Ovary (tissue), 3 donors: ENCODE measurements around the gene PGAM2.

Experiments
- EP300 ChIP-seq: sonication (generic); formaldehyde crosslinking; IDR thresholded peaks from one replicate; pipeline ENCODE4 v1.6.1; 2017; ENCODE audit warnings: antibody characterized with exemption
- POLR2A ChIP-seq: fragments of 450-650 bp; IDR thresholded peaks from one replicate; pipeline ENCODE4 v1.6.1; 2017; ENCODE audit warnings: antibody characterized with exemption, mild to moderate bottlenecking, moderate library complexity
- TF ChIP-seq, protein P1 (sequence below), 3 donors: fragments of 450-650 bp in 2 of 3; fragments of 200-600 bp in 1 of 3; IDR thresholded peaks; one replicate each; pipeline versions ENCODE4 v1.5.1 to v1.8.0; 2016 to 2022; ENCODE audit warnings: antibody characterized with exemption in 3 of 3, mild to moderate bottlenecking in 1 of 3
- donor health status: DM: no; HTN: no; CAD: no.

DNA sequence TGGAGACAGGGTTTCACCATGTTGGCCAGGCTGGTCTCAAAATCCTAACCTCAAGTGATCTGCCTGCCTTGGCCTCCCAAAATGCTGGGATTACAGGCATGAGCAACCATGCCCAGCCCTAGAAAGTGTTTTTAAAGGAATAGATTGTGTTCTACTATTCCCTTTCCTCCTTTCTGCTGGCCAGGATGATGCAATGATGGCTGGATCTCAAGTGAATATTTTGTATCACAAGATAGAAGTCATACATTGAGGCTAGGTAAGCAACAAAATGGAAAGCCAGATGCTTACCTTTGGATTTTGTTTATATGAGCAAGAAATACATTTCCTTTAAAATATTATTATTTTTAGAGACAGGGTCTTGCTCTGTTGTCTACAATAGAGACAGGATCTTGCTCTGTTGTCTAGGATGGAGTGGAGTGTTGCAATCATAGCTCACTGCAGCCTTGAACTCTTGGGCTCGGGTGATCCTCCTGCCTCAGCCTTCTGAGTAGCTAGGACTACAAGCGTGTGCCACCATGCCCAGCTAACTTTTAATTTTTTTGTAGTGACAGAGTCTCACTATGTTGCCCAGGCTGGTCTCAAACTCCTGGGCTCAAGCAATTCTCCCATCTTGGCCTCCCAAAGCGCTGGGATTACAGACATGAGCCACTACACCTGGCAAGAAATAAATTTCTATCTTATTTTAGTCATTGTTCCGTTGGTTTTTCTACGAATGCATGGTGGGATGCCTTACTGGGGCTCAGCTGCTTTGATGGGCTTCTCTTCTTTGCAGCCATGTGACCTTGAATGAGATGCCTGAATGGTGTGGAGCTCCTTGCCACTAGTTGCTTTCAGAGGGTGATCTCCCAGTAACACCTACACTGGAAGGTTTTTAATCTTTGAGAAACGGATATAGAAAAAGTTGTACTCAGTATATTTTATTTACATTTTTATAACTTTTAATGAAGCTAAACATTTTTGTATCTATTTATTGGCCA lies 33.0 kb upstream of the PGAM2 start:
- TF ChIP-seq POLR2A: no peak
- TF ChIP-seq, protein P1, sequence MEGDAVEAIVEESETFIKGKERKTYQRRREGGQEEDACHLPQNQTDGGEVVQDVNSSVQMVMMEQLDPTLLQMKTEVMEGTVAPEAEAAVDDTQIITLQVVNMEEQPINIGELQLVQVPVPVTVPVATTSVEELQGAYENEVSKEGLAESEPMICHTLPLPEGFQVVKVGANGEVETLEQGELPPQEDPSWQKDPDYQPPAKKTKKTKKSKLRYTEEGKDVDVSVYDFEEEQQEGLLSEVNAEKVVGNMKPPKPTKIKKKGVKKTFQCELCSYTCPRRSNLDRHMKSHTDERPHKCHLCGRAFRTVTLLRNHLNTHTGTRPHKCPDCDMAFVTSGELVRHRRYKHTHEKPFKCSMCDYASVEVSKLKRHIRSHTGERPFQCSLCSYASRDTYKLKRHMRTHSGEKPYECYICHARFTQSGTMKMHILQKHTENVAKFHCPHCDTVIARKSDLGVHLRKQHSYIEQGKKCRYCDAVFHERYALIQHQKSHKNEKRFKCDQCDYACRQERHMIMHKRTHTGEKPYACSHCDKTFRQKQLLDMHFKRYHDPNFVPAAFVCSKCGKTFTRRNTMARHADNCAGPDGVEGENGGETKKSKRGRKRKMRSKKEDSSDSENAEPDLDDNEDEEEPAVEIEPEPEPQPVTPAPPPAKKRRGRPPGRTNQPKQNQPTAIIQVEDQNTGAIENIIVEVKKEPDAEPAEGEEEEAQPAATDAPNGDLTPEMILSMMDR (IDR thresholded peaks at IDR 0.05): no peak
- no peak for TF ChIP-seq EP300
